ENCODE measurements around the gene LEMD2. TPM values are rescaled to one million over a fixed set of nuclear protein-coding genes. Genes with fewer than 3 reads are reported as not detected.

Gene LEMD2
- total RNA-seq, 1 experiment from 2014 or later = 91.8 TPM

- H2BK120ac ChIP-seq (ENCODE audit: low read depth, low read length, poor library complexity, severe bottlenecking) = no peak overlapping the region
- H3K9ac ChIP-seq (ENCODE audit: extremely low read depth, insufficient read length, low read length) = no peak overlapping the region
- no peak overlapping the region for H3K18ac ChIP-seq (ENCODE audit: insufficient read length, low read depth, low read length)
- H4K91ac ChIP-seq (ENCODE audit: insufficient read length, low read depth, low read length) = no peak overlapping the region
- no peak for DNase-seq
- no peak overlapping the region for H3K4ac ChIP-seq (ENCODE audit: low read depth, low read length)
- H3K27ac ChIP-seq (ENCODE audit: insufficient read length, low read depth, low read length) = no peak overlapping the region
- no peak overlapping the region for H2AK5ac ChIP-seq (ENCODE audit: insufficient read length, low read length)
- no peak overlapping the region for H2BK15ac ChIP-seq (ENCODE audit: low read depth, low read length)
- no peak overlapping the region for H2AFZ ChIP-seq (ENCODE audit: low read length)
- no peaks in the 10 kb centered on the region for H3K9me3 ChIP-seq (ENCODE audit: control insufficient read depth, low read depth, low read length)
- no peak overlapping the region for H3K23ac ChIP-seq (ENCODE audit: insufficient read length, low read depth, low read length)
- H3T11ph ChIP-seq (ENCODE audit: low read length) = no peak overlapping the region
- Mint-ChIP-seq H3K27ac (no peak overlapping the region), H3K27me3 (ENCODE audit: low read depth) (peaks cover 2% of the 10 kb centered on the region), H3K36me3 (ENCODE audit: insufficient read depth in 1 of 3, low read depth in 3 of 3) (no peaks in the 10 kb centered on the region), H3K4me3 (no peak overlapping the region), H3K9me3 (no peaks in the 10 kb centered on the region), H3K4me1 (peaks cover 17 to 18% of the 10 kb centered on the region in 2 experiments)
- no peak overlapping the region for H3K56ac ChIP-seq (ENCODE audit: insufficient read length, low read depth, low read length)
- no peak overlapping the region for H2BK12ac ChIP-seq (ENCODE audit: insufficient read length, low read depth, low read length)
- H3K27me3 ChIP-seq (ENCODE audit: insufficient read depth, low read length) = no peaks in the 10 kb centered on the region
- no CpG with 5 or more reads among the region's 6 CpGs for WGBS (ENCODE audit: extremely low coverage, insufficient read length, low lambda C conversion rate)
- no peaks in the 10 kb centered on the region for H3K79me2 ChIP-seq (ENCODE audit: insufficient read depth, low read length)
- no peaks in the 10 kb centered on the region; the same call in 1 of the 2 replicates for H3K4me1 ChIP-seq (ENCODE audit: insufficient read depth, low read length)
- H3K79me1 ChIP-seq (ENCODE audit: insufficient read depth, low read depth, low read length, poor library complexity, severe bottlenecking) = no peaks in the 10 kb centered on the region
- H3K4me2 ChIP-seq (ENCODE audit: insufficient read depth, insufficient read length, low read length) = no peak overlapping the region
- no peak overlapping the region for H4K5ac ChIP-seq (ENCODE audit: insufficient read length, low read depth, low read length)
- H4K8ac ChIP-seq (replicated peaks; ENCODE audit: insufficient read length, low read depth, low read length) = no peak overlapping the region
- no peaks in the 10 kb centered on the region for H3K23me2 ChIP-seq (ENCODE audit: insufficient read length, low read depth, low read length, poor library complexity, severe bottlenecking)
- H4K20me1 ChIP-seq (ENCODE audit: control insufficient read depth, insufficient read depth, insufficient read length) = no peaks in the 10 kb centered on the region
- H2BK20ac ChIP-seq (ENCODE audit: low read depth, low read length, poor library complexity, severe bottlenecking) = no peak overlapping the region
- no peak for TF ChIP-seq CTCF (conservative IDR thresholded peaks at IDR 0.05)
- H2BK5ac ChIP-seq (ENCODE audit: insufficient read length, low read length) = no peak overlapping the region
- no peak overlapping the region; the same call in 1 of the 2 replicates for H3K14ac ChIP-seq (ENCODE audit: insufficient read depth, low read length)
Observed at GRCh38 chr6:33740204-33740608, 48.7 kb downstream of the LEMD2 start.
